Testis (tissue), 3 donors: Measurements from ENCODE around the gene CD164L2. TPM values are rescaled to one million over a fixed set of nuclear protein-coding genes. Genes with fewer than 3 reads are reported as not detected.

Source experiments
- DNase-seq: peaks from one replicate; pipeline ENCODE4 v3.0.0-alpha.2; 2019
- H3K27ac ChIP-seq, 2 donors: fragments of 200-600 bp; sonication (generic); one replicate each; pipeline ENCODE4 v1.5.1; 2019
- H3K27me3 ChIP-seq: fragments of 200-600 bp; sonication (generic); one replicate; pipeline ENCODE4 v1.5.1; 2019
- H3K36me3 ChIP-seq: fragments of 200-600 bp; sonication (generic); one replicate; pipeline ENCODE4 v1.5.1; 2017; ENCODE audit warnings: low read depth; ENCODE audit errors: missing control alignments
- H3K4me1 ChIP-seq: fragments of 200-600 bp; sonication (generic); one replicate; pipeline ENCODE4 v1.5.1; 2019
- H3K4me3 ChIP-seq, 2 donors: fragments of 200-600 bp; sonication (generic); one replicate each; pipeline ENCODE4 v1.5.1; 2017 to 2019
- H3K9me3 ChIP-seq: fragments of 200-600 bp; sonication (generic); one replicate; pipeline ENCODE4 v1.5.1; 2017
- CTCF ChIP-seq, 3 experiments: fragments of 450-650 bp in 2 of 3; fragments of 200-600 bp in 1 of 3; sonication (generic) in 1 of 3; IDR thresholded peaks; one replicate each; pipeline ENCODE4 v1.5.1; 2016 to 2019; ENCODE audit warnings: antibody characterized with exemption in 3 of 3, mild to moderate bottlenecking in 2 of 3, moderate library complexity in 1 of 3
- POLR2A ChIP-seq: fragments of 450-650 bp; IDR thresholded peaks from one replicate; pipeline ENCODE4 v1.6.1; 2017; ENCODE audit warnings: antibody characterized with exemption, mild to moderate bottlenecking, moderate library complexity
- WGBS, 2 donors: methylation state at CpG; one replicate each; pipeline ENCODE4 v1.1.5; 2018; 5-methylcytosine and 5-hydroxymethylcytosine counted together
- intact Hi-C: fragments of 100-400 bp; cut with DNase I; formaldehyde crosslinking; loops from one replicate; pipeline ENCODE4 v1.15.1; 2023; ENCODE audit warnings: low total_unique reads
- polyA plus RNA-seq: library from polyadenylated mRNA; stranded (reverse); fragments of 350-450 nt; fragmentation: Illumina TruSeq; extraction: RNeasy Lipid Tissue Mini Kit (QIAGEN cat#74804); gene quantifications from one replicate; pipeline ENCODE4 v1.2.3, GENCODE V29; 2014; ENCODE audit warnings: low read depth, low replicate concordance; ENCODE audit not compliant: insufficient read depth
- total RNA-seq, 2 donors: library from RNA; depleted of rRNA; stranded (reverse); fragments of >200 nt; gene quantifications; one replicate each; pipeline ENCODE4 v1.2.3, GENCODE V29; 2016

CD164L2 gene
- total and polyA plus RNA-seq, 3 donors from 2014 or later = 0.24 to 1.5 (median 0.76) TPM

GRCh38 chr1:27398405-27399149, 15.4 kb upstream of the CD164L2 start:
- H3K27me3 ChIP-seq = no peaks in the 10 kb centered on the region
- WGBS, 2 donors = 63 to 89% methylated on average over 1 to 4 of the region's 4 CpGs
- H3K4me1 ChIP-seq = peaks cover 21% of the 10 kb centered on the region
- no peaks in the 10 kb centered on the region for H3K9me3 ChIP-seq
- intact Hi-C loops = loop anchor here (10.0 kb wide), 1 partner anchor 206 kb away; the partner anchor contains the start of gene AHDC1
- no peak overlapping the region for H3K27ac ChIP-seq
- TF ChIP-seq POLR2A (no peak), CTCF (IDR thresholded peaks at IDR 0.05) (no peak)
- DNase-seq = no peak
- no peak overlapping the region for H3K4me3 ChIP-seq
- no peaks in the 10 kb centered on the region for H3K36me3 ChIP-seq

DNA sequence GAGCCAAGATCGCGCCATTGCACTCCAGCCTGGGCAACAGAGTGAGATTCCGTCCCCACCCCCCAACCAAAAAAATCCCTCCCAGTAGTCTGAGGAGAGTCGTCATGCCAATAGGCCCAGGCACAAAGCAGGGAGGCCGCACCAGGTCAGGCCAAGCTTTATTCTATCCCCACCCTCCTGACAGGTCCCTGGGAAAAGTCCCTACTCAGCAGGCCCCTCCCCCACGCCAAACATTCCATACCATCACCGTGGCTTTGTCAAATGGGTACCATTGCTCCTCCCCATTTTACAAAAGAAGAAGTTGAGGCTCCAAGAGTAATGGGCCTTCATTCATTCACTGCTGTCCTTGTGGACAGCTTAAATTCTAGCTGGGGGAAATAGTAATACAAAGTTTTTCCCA, 14.6 kb upstream of the CD164L2 start:
- Histone ChIP-seq H3K4me3 (no peak overlapping the region), H3K4me1 (peaks cover 13% of the 10 kb centered on the region), H3K27me3 (no peaks in the 10 kb centered on the region), H3K9me3 (no peaks in the 10 kb centered on the region), H3K27ac (no peak overlapping the region), H3K36me3 (no peaks in the 10 kb centered on the region)
- intact Hi-C loops = loop anchor here (10.0 kb wide), 1 partner anchor 207 kb away; the partner anchor contains the start of gene AHDC1
- DNase-seq = no peak
- WGBS, 2 donors = 81 to 85% methylated on average over 7 of the region's 7 CpGs
- no peak for TF ChIP-seq POLR2A
- no peak for TF ChIP-seq CTCF (IDR thresholded peaks at IDR 0.05)

GRCh38 chr1:27397110-27397509, 14.0 kb upstream of the CD164L2 start:
- no peaks in the 10 kb centered on the region for H3K9me3 ChIP-seq
- H3K4me1 ChIP-seq = peaks cover 9% of the 10 kb centered on the region
- H3K36me3 ChIP-seq = no peaks in the 10 kb centered on the region
- H3K4me3 ChIP-seq = no peak overlapping the region
- intact Hi-C loops = loop anchor here (10.0 kb wide), 1 partner anchor 208 kb away; the partner anchor contains the start of gene AHDC1
- no peak for DNase-seq
- WGBS, 2 donors = 70 to 90% methylated on average over 2 to 3 of the region's 3 CpGs
- no peak overlapping the region for H3K27ac ChIP-seq
- TF ChIP-seq CTCF (IDR thresholded peaks at IDR 0.05) (no peak), POLR2A (no peak)
- no peaks in the 10 kb centered on the region for H3K27me3 ChIP-seq

GRCh38 chr1:27395441-27396195, 12.5 kb upstream of the CD164L2 start:
- TF ChIP-seq CTCF (IDR thresholded peaks at IDR 0.05) = peak; percentile 92 to 98 (median 95)
- TF ChIP-seq POLR2A = no peak
- WGBS, 2 donors = 12 to 24% methylated on average over 8 to 10 of the region's 10 CpGs
- intact Hi-C loops = loop anchor here (10.0 kb wide), 1 partner anchor 209 kb away; the partner anchor contains the start of gene AHDC1
- DNase-seq = peak; percentile 76
- no peaks in the 10 kb centered on the region for H3K9me3 ChIP-seq
- peaks cover 17% of the 10 kb centered on the region for H3K4me1 ChIP-seq
- no peak overlapping the region for H3K4me3 ChIP-seq
- no peaks in the 10 kb centered on the region for H3K27me3 ChIP-seq
- H3K27ac ChIP-seq = no peak overlapping the region
- H3K36me3 ChIP-seq = no peaks in the 10 kb centered on the region
